Type B pancreatic cell (in vitro differentiated cells): ENCODE data around the gene TESMIN. TPM values are rescaled to one million over a fixed set of nuclear protein-coding genes. Genes with fewer than 3 reads are reported as not detected.
A peak's percentile ranks its signal among the peaks of the same experiment; 100 is the strongest.

Source experiments
- DNase-seq: peaks from one replicate; pipeline ENCODE4 v3.0.0; 2021; ENCODE audit warnings: mixed read lengths; ENCODE audit not compliant: unreplicated experiment; ENCODE audit errors: extremely low spot score
- H3K27ac Mint-ChIP-seq: 2 replicates; pipeline ENCODE4 v1.8.0; 2021; ENCODE audit warnings: mild to moderate bottlenecking, mixed read lengths
- H3K27me3 Mint-ChIP-seq: 2 replicates; pipeline ENCODE4 v1.8.0; 2021; ENCODE audit warnings: mixed read lengths
- H3K36me3 Mint-ChIP-seq: 2 replicates; pipeline ENCODE4 v1.8.0; 2021; ENCODE audit warnings: mixed read lengths
- H3K4me1 Mint-ChIP-seq: one replicate; pipeline ENCODE4 v1.8.0; 2021; ENCODE audit warnings: mixed read lengths; ENCODE audit not compliant: unreplicated experiment
- H3K4me3 Mint-ChIP-seq: 2 replicates; pipeline ENCODE4 v1.8.0; 2021; ENCODE audit warnings: mild to moderate bottlenecking, mixed read lengths
- H3K9me3 Mint-ChIP-seq: 2 replicates; pipeline ENCODE4 v1.8.0; 2021; ENCODE audit warnings: mixed read lengths
- CTCF ChIP-seq: fragments of 200-600 bp; sonication (generic); conservative IDR thresholded peaks from 2 replicates; pipeline ENCODE4 v1.5.0; 2021; ENCODE audit warnings: antibody characterized with exemption, mild to moderate bottlenecking
- total RNA-seq: library from RNA; stranded (reverse); gene quantifications from 2 replicates; pipeline ENCODE4 v1.2.1, GENCODE V29; 2021; ENCODE audit warnings: low replicate concordance

TESMIN gene
- total RNA-seq, 1 donor from 2014 or later: 6.7 TPM

DNA sequence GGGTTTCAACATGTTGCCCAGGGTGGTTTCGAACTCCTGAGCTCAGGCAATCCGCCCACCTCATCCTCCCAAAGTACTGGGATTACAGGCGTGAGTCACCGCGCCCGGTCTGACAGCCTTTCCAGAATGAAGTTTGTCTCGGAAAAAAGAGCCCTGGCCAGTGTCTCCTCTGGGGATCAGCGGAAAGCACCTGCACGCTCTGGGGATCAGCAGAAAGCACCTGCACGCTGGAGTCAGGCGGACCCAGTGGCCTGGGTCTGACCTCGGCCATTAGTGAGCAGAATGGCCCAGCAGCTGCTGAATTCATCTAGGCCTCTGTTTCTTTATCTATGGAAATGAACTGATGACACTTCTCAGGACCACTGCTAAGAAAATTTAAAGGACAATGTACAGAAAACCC lies 10.5 kb upstream of the TESMIN start:
- peak overlapping the region; percentile 93 for H3K27ac Mint-ChIP-seq
- H3K4me3 Mint-ChIP-seq: no peak overlapping the region

DNA sequence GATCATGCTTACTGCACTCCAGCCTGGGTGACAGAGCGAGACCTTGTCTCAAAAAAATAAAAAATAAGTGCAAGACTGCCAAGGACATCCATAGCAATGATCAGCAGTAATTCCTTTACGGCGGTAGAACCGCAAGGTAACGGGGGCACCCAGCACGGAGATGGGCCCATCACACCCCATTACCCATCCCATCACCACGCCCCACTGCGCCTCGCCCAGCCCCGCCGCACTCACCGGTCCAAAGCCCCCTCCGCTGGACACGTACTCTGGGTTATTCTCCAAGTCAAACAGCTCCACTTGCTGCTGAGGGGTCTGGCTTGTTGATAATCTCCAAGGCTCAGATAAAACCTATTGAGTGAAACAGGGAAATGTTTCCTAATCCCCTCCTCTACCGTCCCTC lies 8.7 kb upstream of the TESMIN start:
- no peak for TF ChIP-seq CTCF
- no peak overlapping the region for H3K27ac Mint-ChIP-seq
- no peaks in the 10 kb centered on the region for H3K9me3 Mint-ChIP-seq

More for the DNA sequence above, 10.5 kb upstream of the TESMIN start:
- H3K4me1 Mint-ChIP-seq: peaks cover 7% of the 10 kb centered on the region
- no peak for TF ChIP-seq CTCF
- H3K9me3 Mint-ChIP-seq: no peaks in the 10 kb centered on the region
- H3K27me3 Mint-ChIP-seq: no peaks in the 10 kb centered on the region
- no peak for DNase-seq
- peaks cover 5% of the 10 kb centered on the region for H3K36me3 Mint-ChIP-seq

DNA sequence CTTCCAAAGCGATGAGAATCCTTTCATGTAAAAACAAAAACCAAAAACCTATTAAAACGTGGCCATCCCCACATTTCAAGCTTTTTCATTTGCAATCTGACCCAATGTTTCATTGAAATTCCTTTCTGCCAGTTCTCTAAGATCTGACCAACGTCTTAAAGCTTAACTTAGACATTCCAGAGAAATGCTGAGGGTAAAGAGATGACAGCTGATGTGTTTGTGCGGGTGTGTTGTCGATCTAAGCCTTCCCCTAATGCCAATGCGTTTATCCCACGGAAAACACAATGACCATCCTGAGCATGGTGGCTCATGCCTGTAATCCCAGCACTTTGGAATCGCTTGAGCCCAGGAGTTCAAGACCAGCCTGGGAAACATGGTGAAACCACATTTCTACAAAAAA lies 6.4 kb upstream of the TESMIN start:
- Mint-ChIP-seq H3K4me3 (no peak overlapping the region), H3K36me3 (no peaks in the 10 kb centered on the region), H3K9me3 (no peaks in the 10 kb centered on the region), H3K27me3 (no peaks in the 10 kb centered on the region), H3K4me1 (no peaks in the 10 kb centered on the region), H3K27ac (no peak overlapping the region)
- DNase-seq: no peak
- no peak for TF ChIP-seq CTCF

More for the DNA sequence above, 8.7 kb upstream of the TESMIN start:
- Mint-ChIP-seq H3K4me1 (peaks cover 7% of the 10 kb centered on the region), H3K27me3 (no peaks in the 10 kb centered on the region), H3K4me3 (no peak overlapping the region), H3K36me3 (no peaks in the 10 kb centered on the region)
- DNase-seq: no peak

DNA sequence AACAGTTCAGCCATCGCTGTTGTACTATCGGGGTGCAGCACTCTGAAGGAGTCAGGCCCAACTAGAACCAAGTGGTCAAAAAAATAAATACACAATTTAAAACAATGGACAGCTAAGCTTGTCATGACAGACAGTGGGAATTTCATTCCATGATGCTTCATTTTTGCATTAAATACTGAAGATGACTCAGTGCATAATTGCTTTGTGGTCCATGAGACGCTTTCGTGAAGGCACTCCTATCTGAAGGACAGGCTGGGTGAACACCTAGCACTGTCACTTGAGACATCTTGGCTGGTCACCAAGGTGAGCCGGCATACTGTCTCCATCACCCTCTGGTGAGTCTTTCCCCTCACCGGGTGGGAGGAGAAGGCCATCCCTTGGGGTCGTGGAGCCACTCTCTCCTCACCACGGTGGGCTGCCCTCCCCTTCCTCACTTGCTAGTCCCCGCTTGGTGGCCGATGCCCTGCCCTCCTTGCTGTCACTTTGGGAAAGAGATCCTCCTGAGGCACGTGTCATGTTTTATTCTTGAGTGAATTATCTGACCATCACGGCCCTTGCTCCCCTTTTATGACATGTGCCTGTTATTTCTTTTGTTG lies 4.9 kb upstream of the TESMIN start:
- H3K27ac Mint-ChIP-seq: no peak overlapping the region

GRCh38 chr11:68753300-68753699 lies 2.0 kb upstream of the TESMIN start:
- no peak for TF ChIP-seq CTCF
- Mint-ChIP-seq H3K27ac (no peak overlapping the region), H3K36me3 (no peaks in the 10 kb centered on the region), H3K27me3 (no peaks in the 10 kb centered on the region), H3K4me1 (peaks cover 14% of the 10 kb centered on the region), H3K4me3 (peak overlapping the region; percentile 41), H3K9me3 (no peaks in the 10 kb centered on the region)
- DNase-seq: no peak

More for the DNA sequence above, 4.9 kb upstream of the TESMIN start:
- DNase-seq: no peak
- Mint-ChIP-seq H3K36me3 (no peaks in the 10 kb centered on the region), H3K4me1 (no peaks in the 10 kb centered on the region), H3K9me3 (no peaks in the 10 kb centered on the region), H3K4me3 (no peak overlapping the region), H3K27me3 (no peaks in the 10 kb centered on the region)
- TF ChIP-seq CTCF: no peak

- H3K4me3 Mint-ChIP-seq: no peak overlapping the region
- no peak for DNase-seq
- H3K9me3 Mint-ChIP-seq: no peaks in the 10 kb centered on the region
- no peak for TF ChIP-seq CTCF
- no peaks in the 10 kb centered on the region for H3K36me3 Mint-ChIP-seq
- H3K27ac Mint-ChIP-seq: no peak overlapping the region
- H3K27me3 Mint-ChIP-seq: no peaks in the 10 kb centered on the region
- peaks cover 14% of the 10 kb centered on the region for H3K4me1 Mint-ChIP-seq
Measured at GRCh38 chr11:68751004-68751325, 355 bp downstream of the TESMIN start.
